ENCODE data around the gene PPP2R2C.

The PPP2R2C gene

DNA sequence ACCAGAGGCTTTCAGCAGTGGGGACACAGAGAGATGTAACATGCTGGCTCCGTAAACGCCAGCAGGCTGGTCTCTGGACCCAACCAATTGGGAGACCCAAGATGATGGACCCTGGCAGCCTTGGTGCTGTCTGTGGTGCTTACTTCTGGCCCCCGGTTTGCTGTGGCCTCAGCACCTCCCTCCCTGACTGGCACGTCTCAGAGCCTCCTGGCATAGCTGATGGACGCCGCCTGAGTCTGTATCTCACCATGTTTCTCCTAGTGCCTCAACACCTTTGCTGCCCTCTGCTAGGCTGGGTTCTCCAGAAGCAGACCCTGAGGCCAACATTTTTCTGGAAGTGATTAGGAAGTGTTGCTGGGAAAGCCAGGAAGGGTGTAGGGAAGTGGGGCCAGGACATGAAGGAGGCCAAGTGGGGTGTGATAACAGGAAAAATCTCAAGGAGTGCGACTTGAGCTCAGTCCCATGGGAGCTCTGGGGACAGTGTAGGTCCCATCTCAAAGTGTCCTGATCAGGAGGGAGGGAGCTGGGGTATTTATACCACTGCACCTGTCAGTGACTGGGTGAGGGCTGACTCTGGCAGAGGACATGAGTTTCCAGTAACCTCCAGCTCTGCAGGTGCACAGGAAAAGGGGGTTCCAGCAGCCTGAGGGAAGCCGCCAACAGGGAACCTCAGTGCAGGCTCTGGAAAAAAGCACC lies 31.8 kb downstream of the PPP2R2C start:
- Histone ChIP-seq H3K4me1 (ENCODE audit: control insufficient read depth, insufficient read depth, low read length) (no peaks in the 10 kb centered on the region), H3K27me3 (ENCODE audit: control insufficient read depth, insufficient read depth, low read length) (no peaks in the 10 kb centered on the region), H3K4me3 (ENCODE audit: low read length) (no peak overlapping the region), H3K27ac (ENCODE audit: low read depth, low read length) (no peak overlapping the region), H3K36me3 (ENCODE audit: control insufficient read depth, insufficient read depth, low read length) (no peaks in the 10 kb centered on the region), H3K9ac (ENCODE audit: low read length) (no peak overlapping the region)

DNA sequence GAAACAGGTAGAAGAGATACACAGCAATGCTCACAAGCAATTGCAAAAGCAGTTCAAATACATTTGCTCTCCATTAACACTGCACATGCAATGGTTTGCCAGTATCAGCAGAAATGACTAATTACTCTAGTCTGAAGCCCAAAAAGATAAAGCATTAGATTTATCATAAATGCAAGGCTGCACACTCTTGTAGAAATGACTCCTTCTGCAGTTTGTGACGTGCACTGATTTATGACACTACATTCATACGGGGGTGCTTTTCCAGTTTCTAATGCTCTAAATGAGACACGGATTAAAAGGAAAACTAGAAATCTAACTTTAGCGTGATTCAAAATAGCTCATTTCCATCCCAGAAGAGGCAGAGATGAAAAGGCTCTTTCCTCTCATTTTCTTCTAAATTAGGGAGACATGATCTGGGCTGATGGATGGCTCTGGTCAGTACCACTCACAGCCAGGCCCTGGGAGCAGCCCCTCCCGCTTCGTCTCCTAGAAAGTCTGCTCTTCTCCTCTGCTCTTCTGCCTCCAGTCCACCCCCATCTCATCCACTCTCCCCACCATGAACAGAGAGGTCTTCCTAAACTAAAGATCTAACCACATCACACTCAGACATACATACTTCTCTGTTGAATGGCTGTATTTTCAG lies 33.2 kb downstream of the PPP2R2C start:
- H3K4me3 ChIP-seq (ENCODE audit: low read length): no peak overlapping the region
- no peaks in the 10 kb centered on the region for H3K36me3 ChIP-seq (ENCODE audit: control insufficient read depth, insufficient read depth, low read length)
- no peaks in the 10 kb centered on the region for H3K27me3 ChIP-seq (ENCODE audit: control insufficient read depth, insufficient read depth, low read length)
- no peak overlapping the region for H3K27ac ChIP-seq (ENCODE audit: low read depth, low read length)
- no peak overlapping the region for H3K9ac ChIP-seq (ENCODE audit: low read length)
- no peaks in the 10 kb centered on the region for H3K4me1 ChIP-seq (ENCODE audit: control insufficient read depth, insufficient read depth, low read length)

DNA sequence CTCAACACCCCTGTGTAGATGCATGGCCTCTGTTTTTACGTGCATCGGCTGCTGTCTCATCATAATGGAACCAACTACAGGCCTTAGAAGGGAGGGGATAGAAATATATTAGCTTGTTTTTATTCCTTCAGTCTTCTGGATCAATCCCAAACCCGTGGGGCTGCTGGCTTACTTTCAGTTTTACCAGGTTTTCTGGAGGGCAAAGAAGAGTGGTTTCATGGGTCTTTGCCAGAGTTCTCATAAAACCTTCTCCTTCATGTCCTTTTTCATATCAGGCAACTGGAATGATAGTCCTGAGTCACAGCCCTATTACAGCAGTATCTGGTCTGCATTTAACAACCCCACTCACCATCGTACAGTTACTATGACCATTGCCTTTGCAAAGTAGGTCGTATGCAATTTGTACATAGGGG lies 34.6 kb downstream of the PPP2R2C start:
- Histone ChIP-seq H3K4me3 (ENCODE audit: low read length) (no peak overlapping the region), H3K4me1 (ENCODE audit: control insufficient read depth, insufficient read depth, low read length) (no peaks in the 10 kb centered on the region), H3K27me3 (ENCODE audit: control insufficient read depth, insufficient read depth, low read length) (no peaks in the 10 kb centered on the region), H3K9ac (ENCODE audit: low read length) (no peak overlapping the region), H3K27ac (ENCODE audit: low read depth, low read length) (no peak overlapping the region), H3K36me3 (ENCODE audit: control insufficient read depth, insufficient read depth, low read length) (no peaks in the 10 kb centered on the region)

DNA sequence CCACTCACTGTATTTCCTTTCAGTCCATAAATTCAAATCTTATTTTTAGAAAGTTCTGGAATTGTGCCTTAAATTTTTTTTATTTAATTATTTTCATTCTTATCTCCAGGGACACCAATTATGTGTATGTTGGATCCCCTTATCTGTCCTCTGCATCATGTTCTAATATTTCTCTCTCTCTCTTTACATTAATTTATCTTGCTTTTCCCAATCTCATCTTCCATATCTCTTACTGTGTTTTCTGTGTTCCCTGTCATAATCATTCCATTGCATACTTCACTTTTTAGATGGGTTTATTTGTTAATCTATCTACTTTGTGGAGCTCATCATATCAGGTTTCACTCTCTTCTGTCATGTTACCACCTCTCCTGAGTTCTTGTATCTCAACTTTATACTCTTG lies 37.4 kb downstream of the PPP2R2C start:
- Histone ChIP-seq H3K27me3 (ENCODE audit: control insufficient read depth, insufficient read depth, low read length) (no peaks in the 10 kb centered on the region), H3K9ac (ENCODE audit: low read length) (no peak overlapping the region), H3K4me1 (ENCODE audit: control insufficient read depth, insufficient read depth, low read length) (no peaks in the 10 kb centered on the region), H3K36me3 (ENCODE audit: control insufficient read depth, insufficient read depth, low read length) (no peaks in the 10 kb centered on the region), H3K4me3 (ENCODE audit: low read length) (no peak overlapping the region), H3K27ac (ENCODE audit: low read depth, low read length) (no peak overlapping the region)

DNA sequence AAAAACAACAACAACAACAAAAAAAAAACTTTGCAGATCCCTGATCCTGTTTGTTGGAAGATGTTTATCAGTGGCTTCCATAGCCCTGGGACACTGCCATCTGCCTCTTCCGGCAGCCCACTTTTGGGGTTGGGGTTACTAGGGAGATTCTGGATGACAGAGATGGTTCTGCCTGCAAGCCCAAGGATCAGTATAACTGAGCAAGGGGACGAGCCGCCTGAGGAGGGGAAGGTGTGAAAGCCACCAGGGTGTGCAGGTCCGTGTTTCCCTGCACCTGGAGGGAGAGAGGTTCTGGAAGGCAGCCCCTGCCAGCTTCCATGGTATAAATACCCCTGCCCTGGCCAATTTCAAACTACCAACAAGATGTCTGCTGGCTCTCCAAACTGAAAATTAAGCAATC lies 41.5 kb downstream of the PPP2R2C start:
- no peaks in the 10 kb centered on the region for H3K36me3 ChIP-seq (ENCODE audit: control insufficient read depth, insufficient read depth, low read length)
- no peak overlapping the region for H3K9ac ChIP-seq (ENCODE audit: low read length)
- H3K27ac ChIP-seq (ENCODE audit: low read depth, low read length): no peak overlapping the region
- H3K27me3 ChIP-seq (ENCODE audit: control insufficient read depth, insufficient read depth, low read length): no peaks in the 10 kb centered on the region
- no peaks in the 10 kb centered on the region for H3K4me1 ChIP-seq (ENCODE audit: control insufficient read depth, insufficient read depth, low read length)
- no peak overlapping the region for H3K4me3 ChIP-seq (ENCODE audit: low read length)

GRCh38 chr4:6427439-6428090 lies 44.8 kb downstream of the PPP2R2C start:
- Histone ChIP-seq H3K36me3 (ENCODE audit: control insufficient read depth, insufficient read depth, low read length) (no peaks in the 10 kb centered on the region), H3K9ac (ENCODE audit: low read length) (no peak overlapping the region), H3K4me1 (ENCODE audit: control insufficient read depth, insufficient read depth, low read length) (no peaks in the 10 kb centered on the region), H3K27ac (ENCODE audit: low read depth, low read length) (no peak overlapping the region), H3K27me3 (ENCODE audit: control insufficient read depth, insufficient read depth, low read length) (no peaks in the 10 kb centered on the region), H3K4me3 (ENCODE audit: low read length) (no peak overlapping the region)

- no peak overlapping the region for H3K27ac ChIP-seq (ENCODE audit: low read depth, low read length)
These were observed 45.6 kb downstream of the PPP2R2C start for GRCh38 chr4:6426571-6427438.

DNA sequence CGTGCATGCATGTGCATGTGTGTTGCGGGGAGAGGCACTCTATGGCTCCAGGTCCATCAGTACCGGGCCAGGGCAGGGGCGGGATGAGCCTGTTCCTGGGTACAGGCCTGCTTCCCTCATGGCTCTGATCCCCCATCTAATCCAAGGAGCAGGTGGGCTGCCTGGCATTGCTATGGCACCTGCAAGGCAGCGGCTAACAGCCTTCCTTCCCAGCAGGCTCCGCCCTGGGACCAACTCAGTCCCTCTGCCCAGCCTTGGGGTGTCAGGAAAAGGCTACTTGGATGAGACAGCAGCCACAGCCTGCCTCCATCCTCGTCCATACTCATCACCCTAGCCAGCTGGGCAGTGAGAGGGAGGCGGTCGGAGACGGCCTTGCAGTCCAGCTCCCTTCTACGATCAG lies 46.5 kb downstream of the PPP2R2C start:
- H3K27me3 ChIP-seq (ENCODE audit: control insufficient read depth, insufficient read depth, low read length): no peaks in the 10 kb centered on the region
- H3K36me3 ChIP-seq (ENCODE audit: control insufficient read depth, insufficient read depth, low read length): no peaks in the 10 kb centered on the region
- H3K4me3 ChIP-seq (ENCODE audit: low read length): no peak overlapping the region
- H3K4me1 ChIP-seq (ENCODE audit: control insufficient read depth, insufficient read depth, low read length): no peaks in the 10 kb centered on the region
- H3K27ac ChIP-seq (ENCODE audit: low read depth, low read length): no peak overlapping the region
- H3K9ac ChIP-seq (ENCODE audit: low read length): no peak overlapping the region

More at GRCh38 chr4:6426571-6427438, 45.6 kb downstream of the PPP2R2C start:
- no peaks in the 10 kb centered on the region for H3K36me3 ChIP-seq (ENCODE audit: control insufficient read depth, insufficient read depth, low read length)
- no peak overlapping the region for H3K9ac ChIP-seq (ENCODE audit: low read length)
- no peaks in the 10 kb centered on the region for H3K27me3 ChIP-seq (ENCODE audit: control insufficient read depth, insufficient read depth, low read length)
- H3K4me3 ChIP-seq (ENCODE audit: low read length): no peak overlapping the region
- H3K4me1 ChIP-seq (ENCODE audit: control insufficient read depth, insufficient read depth, low read length): no peaks in the 10 kb centered on the region

GRCh38 chr4:6425336-6425735 lies 47.1 kb downstream of the PPP2R2C start:
- no peak overlapping the region for H3K27ac ChIP-seq (ENCODE audit: low read depth, low read length)
- no peak overlapping the region for H3K4me3 ChIP-seq (ENCODE audit: low read length)
- no peaks in the 10 kb centered on the region for H3K27me3 ChIP-seq (ENCODE audit: control insufficient read depth, insufficient read depth, low read length)
- no peaks in the 10 kb centered on the region for H3K36me3 ChIP-seq (ENCODE audit: control insufficient read depth, insufficient read depth, low read length)
- H3K4me1 ChIP-seq (ENCODE audit: control insufficient read depth, insufficient read depth, low read length): no peaks in the 10 kb centered on the region
- no peak overlapping the region for H3K9ac ChIP-seq (ENCODE audit: low read length)

- H3K9ac ChIP-seq (ENCODE audit: low read length): no peak overlapping the region
- H3K27me3 ChIP-seq (ENCODE audit: control insufficient read depth, insufficient read depth, low read length): no peaks in the 10 kb centered on the region
- no peaks in the 10 kb centered on the region for H3K36me3 ChIP-seq (ENCODE audit: control insufficient read depth, insufficient read depth, low read length)
- no peak overlapping the region for H3K4me3 ChIP-seq (ENCODE audit: low read length)
- H3K27ac ChIP-seq (ENCODE audit: low read depth, low read length): no peak overlapping the region
- no peaks in the 10 kb centered on the region for H3K4me1 ChIP-seq (ENCODE audit: control insufficient read depth, insufficient read depth, low read length)
These were observed 48.0 kb downstream of the PPP2R2C start for GRCh38 chr4:6424425-6424824.

- H3K4me1 ChIP-seq (ENCODE audit: control insufficient read depth, insufficient read depth, low read length): no peaks in the 10 kb centered on the region
- no peak overlapping the region for H3K4me3 ChIP-seq (ENCODE audit: low read length)
- H3K27me3 ChIP-seq (ENCODE audit: control insufficient read depth, insufficient read depth, low read length): no peaks in the 10 kb centered on the region
- no peak overlapping the region for H3K27ac ChIP-seq (ENCODE audit: low read depth, low read length)
- H3K9ac ChIP-seq (ENCODE audit: low read length): no peak overlapping the region
- H3K36me3 ChIP-seq (ENCODE audit: control insufficient read depth, insufficient read depth, low read length): no peaks in the 10 kb centered on the region
These were observed 48.8 kb downstream of the PPP2R2C start for GRCh38 chr4:6423575-6423974.

DNA sequence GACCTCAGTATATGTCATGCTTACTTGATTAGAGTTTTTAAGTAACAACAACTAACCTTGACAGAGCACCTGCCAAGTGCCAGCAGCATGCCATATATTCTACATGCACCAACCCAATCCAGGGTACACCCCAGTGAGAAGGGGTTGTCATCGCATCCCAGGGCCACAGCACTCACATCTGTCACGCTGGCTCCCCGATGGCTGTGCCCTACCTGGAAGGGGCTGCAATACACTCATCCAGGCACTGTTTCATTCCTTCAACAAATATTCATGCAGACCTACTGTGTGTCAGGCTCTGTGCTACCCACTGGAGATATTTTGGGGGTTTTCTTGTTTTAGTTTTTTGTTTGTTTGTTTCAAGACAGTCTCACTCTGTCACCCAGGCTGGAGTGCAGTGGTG lies 49.5 kb downstream of the PPP2R2C start:
- Histone ChIP-seq H3K36me3 (ENCODE audit: control insufficient read depth, insufficient read depth, low read length) (no peaks in the 10 kb centered on the region), H3K4me1 (ENCODE audit: control insufficient read depth, insufficient read depth, low read length) (no peaks in the 10 kb centered on the region)

More for the DNA sequence above, 49.5 kb downstream of the PPP2R2C start:
- Histone ChIP-seq H3K9ac (ENCODE audit: low read length) (no peak overlapping the region), H3K4me3 (ENCODE audit: low read length) (no peak overlapping the region), H3K27me3 (ENCODE audit: control insufficient read depth, insufficient read depth, low read length) (no peaks in the 10 kb centered on the region), H3K27ac (ENCODE audit: low read depth, low read length) (no peak overlapping the region)

Measured in rectal smooth muscle tissue (tissue), 1 donor.